ENCODE results near the gene ICE1.

GRCh38 chr5:5378531-5378930 is 43.9 kb upstream of the ICE1 start:
- TF ChIP-seq, protein P1, sequence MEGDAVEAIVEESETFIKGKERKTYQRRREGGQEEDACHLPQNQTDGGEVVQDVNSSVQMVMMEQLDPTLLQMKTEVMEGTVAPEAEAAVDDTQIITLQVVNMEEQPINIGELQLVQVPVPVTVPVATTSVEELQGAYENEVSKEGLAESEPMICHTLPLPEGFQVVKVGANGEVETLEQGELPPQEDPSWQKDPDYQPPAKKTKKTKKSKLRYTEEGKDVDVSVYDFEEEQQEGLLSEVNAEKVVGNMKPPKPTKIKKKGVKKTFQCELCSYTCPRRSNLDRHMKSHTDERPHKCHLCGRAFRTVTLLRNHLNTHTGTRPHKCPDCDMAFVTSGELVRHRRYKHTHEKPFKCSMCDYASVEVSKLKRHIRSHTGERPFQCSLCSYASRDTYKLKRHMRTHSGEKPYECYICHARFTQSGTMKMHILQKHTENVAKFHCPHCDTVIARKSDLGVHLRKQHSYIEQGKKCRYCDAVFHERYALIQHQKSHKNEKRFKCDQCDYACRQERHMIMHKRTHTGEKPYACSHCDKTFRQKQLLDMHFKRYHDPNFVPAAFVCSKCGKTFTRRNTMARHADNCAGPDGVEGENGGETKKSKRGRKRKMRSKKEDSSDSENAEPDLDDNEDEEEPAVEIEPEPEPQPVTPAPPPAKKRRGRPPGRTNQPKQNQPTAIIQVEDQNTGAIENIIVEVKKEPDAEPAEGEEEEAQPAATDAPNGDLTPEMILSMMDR (IDR thresholded peaks at IDR 0.05; ENCODE audit: insufficient read depth, low read length), result no peak
- TF ChIP-seq SPI1 (IDR thresholded peaks at IDR 0.05; ENCODE audit: borderline replicate concordance, low read depth) (no peak), POLR2AphosphoS5 (IDR thresholded peaks at IDR 0.05; ENCODE audit: low read depth) (no peak), REST (IDR thresholded peaks at IDR 0.05; ENCODE audit: insufficient replicate concordance, low read depth) (no peak), GABPA (IDR thresholded peaks at IDR 0.05; ENCODE audit: low read depth) (no peak)

Data from HL-60 (cell line).